GM12878 (cell line): ENCODE data around the gene TJP1.

Experiments
- CBX5 ChIP-seq: sonication (generic); IDR thresholded peaks from 2 replicates; pipeline ENCODE4 v1.6.1; 2016; ENCODE audit warnings: low read depth, moderate library complexity, mild to moderate bottlenecking, inconsistent platforms
- CHD1 ChIP-seq: IDR thresholded peaks from 2 replicates; pipeline ENCODE4 v1.6.1; 2012; ENCODE audit warnings: low read depth, low read length, improper control_type of control experiment
- EGR1 ChIP-seq, 2 experiments: IDR thresholded peaks; 1 replicate in 1 of 2; 2 replicates in 1 of 2; pipeline ENCODE4 v1.6.1; 2011 to 2012; ENCODE audit warnings: low read depth in 2 of 2, low read length in 2 of 2, borderline replicate concordance in 1 of 2, mild to moderate bottlenecking in 1 of 2, moderate library complexity in 1 of 2
- ESRRA ChIP-seq: IDR thresholded peaks from 2 replicates; pipeline ENCODE4 v1.6.1; 2012; ENCODE audit warnings: mild to moderate bottlenecking, low read length, improper control_type of control experiment
- KDM1A ChIP-seq: fragments of 200-600 bp; sonication (generic); IDR thresholded peaks from 2 replicates; pipeline ENCODE4 v1.6.1; 2016; ENCODE audit warnings: borderline replicate concordance
- MXI1 ChIP-seq: fragments of 150-350 bp; IDR thresholded peaks from 2 replicates; pipeline ENCODE4 v1.6.1; 2011; ENCODE audit warnings: low read depth, mild to moderate bottlenecking, inconsistent platforms, low read length, improper control_type of control experiment
- POLR2A ChIP-seq: IDR thresholded peaks from 2 replicates; pipeline ENCODE4 v1.6.1; 2011; ENCODE audit warnings: low read depth, mild to moderate bottlenecking, low read length
- RCOR1 ChIP-seq: conservative IDR thresholded peaks from 2 replicates; pipeline ENCODE4 v1.6.1; 2012; ENCODE audit warnings: low read depth, low read length, improper control_type of control experiment
- ZZZ3 ChIP-seq: IDR thresholded peaks from 2 replicates; pipeline ENCODE4 v1.6.1; 2011; ENCODE audit warnings: low read depth; ENCODE audit not compliant: control insufficient read depth, insufficient read length
- TF ChIP-seq, protein P1 (sequence below), 3 experiments: IDR thresholded peaks in 2 of 3; conservative IDR thresholded peaks in 1 of 3; 2 replicates each; pipeline ENCODE4 v1.5.1; 2011; ENCODE audit warnings: low read depth in 3 of 3, low read length in 3 of 3, mild to moderate bottlenecking in 3 of 3, control low read depth in 2 of 3, moderate library complexity in 2 of 3, inconsistent platforms in 1 of 3, mixed read lengths in 1 of 3; ENCODE audit not compliant: control insufficient read depth in 2 of 3, insufficient read depth in 1 of 3; ENCODE audit errors: extremely low read depth in 1 of 3
- TF ChIP-seq, protein P2 (sequence below): IDR thresholded peaks from 2 replicates; pipeline ENCODE4 v1.6.1; 2012; ENCODE audit warnings: low read depth, low read length, improper control_type of control experiment
- TF ChIP-seq, protein P3 (sequence below): fragments of 450-650 bp; conservative IDR thresholded peaks from 2 replicates; pipeline ENCODE4 v1.6.1; 2017; ENCODE audit warnings: mild to moderate bottlenecking, moderate library complexity
- TF ChIP-seq, protein P4 (sequence below): fragments of 450-650 bp; formaldehyde crosslinking; IDR thresholded peaks from 2 replicates; pipeline ENCODE4 v1.4.0; 2022; ENCODE audit warnings: mild to moderate bottlenecking, moderate library complexity
- TF ChIP-seq, protein P5 (sequence below): IDR thresholded peaks from 2 replicates; pipeline ENCODE4 v1.6.1; 2012; ENCODE audit warnings: mild to moderate bottlenecking, low read depth, low read length

DNA sequence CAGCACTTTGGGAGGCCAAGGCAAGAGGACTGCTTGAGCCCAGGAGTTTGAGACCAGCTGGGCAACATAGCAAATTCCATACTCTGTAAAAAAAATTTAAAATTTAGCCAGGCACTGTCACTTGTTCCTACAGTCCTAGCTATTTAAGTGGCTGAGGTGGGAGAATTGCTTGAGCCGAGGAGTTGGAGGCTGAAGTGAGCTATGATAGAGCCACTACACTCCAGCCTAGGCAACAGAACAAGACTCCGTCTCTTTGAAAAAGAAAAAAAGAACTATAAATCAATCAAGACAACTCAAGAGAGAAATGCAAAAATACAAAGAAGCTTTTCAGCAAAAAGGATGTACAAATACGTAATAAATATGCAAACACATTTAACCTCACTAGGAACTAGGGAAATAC lies 78.8 kb downstream of the TJP1 start:
- TF ChIP-seq, protein P1, sequence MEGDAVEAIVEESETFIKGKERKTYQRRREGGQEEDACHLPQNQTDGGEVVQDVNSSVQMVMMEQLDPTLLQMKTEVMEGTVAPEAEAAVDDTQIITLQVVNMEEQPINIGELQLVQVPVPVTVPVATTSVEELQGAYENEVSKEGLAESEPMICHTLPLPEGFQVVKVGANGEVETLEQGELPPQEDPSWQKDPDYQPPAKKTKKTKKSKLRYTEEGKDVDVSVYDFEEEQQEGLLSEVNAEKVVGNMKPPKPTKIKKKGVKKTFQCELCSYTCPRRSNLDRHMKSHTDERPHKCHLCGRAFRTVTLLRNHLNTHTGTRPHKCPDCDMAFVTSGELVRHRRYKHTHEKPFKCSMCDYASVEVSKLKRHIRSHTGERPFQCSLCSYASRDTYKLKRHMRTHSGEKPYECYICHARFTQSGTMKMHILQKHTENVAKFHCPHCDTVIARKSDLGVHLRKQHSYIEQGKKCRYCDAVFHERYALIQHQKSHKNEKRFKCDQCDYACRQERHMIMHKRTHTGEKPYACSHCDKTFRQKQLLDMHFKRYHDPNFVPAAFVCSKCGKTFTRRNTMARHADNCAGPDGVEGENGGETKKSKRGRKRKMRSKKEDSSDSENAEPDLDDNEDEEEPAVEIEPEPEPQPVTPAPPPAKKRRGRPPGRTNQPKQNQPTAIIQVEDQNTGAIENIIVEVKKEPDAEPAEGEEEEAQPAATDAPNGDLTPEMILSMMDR (IDR thresholded peaks at IDR 0.05 in 2 of 3, conservative IDR thresholded peaks at IDR 0.05 in 1 of 3; ENCODE audit: control insufficient read depth in 2 of 3, extremely low read depth in 1 of 3, insufficient read depth in 1 of 3, low read depth in 3 of 3, low read length in 3 of 3), result no peak
- TF ChIP-seq, protein P2, sequence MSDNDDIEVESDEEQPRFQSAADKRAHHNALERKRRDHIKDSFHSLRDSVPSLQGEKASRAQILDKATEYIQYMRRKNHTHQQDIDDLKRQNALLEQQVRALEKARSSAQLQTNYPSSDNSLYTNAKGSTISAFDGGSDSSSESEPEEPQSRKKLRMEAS, result no peak
- TF ChIP-seq ESRRA, result no peak
- TF ChIP-seq MXI1, result no peak
- no peak for TF ChIP-seq EGR1 (IDR thresholded peaks at IDR 0.05; ENCODE audit: borderline replicate concordance in 1 of 2, low read depth in 2 of 2, low read length in 2 of 2)
- TF ChIP-seq, protein P3, sequence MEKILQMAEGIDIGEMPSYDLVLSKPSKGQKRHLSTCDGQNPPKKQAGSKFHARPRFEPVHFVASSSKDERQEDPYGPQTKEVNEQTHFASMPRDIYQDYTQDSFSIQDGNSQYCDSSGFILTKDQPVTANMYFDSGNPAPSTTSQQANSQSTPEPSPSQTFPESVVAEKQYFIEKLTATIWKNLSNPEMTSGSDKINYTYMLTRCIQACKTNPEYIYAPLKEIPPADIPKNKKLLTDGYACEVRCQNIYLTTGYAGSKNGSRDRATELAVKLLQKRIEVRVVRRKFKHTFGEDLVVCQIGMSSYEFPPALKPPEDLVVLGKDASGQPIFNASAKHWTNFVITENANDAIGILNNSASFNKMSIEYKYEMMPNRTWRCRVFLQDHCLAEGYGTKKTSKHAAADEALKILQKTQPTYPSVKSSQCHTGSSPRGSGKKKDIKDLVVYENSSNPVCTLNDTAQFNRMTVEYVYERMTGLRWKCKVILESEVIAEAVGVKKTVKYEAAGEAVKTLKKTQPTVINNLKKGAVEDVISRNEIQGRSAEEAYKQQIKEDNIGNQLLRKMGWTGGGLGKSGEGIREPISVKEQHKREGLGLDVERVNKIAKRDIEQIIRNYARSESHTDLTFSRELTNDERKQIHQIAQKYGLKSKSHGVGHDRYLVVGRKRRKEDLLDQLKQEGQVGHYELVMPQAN, result no peak
- no peak for TF ChIP-seq KDM1A
- TF ChIP-seq POLR2A, result no peak
- no peak for TF ChIP-seq RCOR1
- TF ChIP-seq CHD1, result no peak
- no peak for TF ChIP-seq CBX5
- TF ChIP-seq ZZZ3, result no peak
- TF ChIP-seq, protein P4, sequence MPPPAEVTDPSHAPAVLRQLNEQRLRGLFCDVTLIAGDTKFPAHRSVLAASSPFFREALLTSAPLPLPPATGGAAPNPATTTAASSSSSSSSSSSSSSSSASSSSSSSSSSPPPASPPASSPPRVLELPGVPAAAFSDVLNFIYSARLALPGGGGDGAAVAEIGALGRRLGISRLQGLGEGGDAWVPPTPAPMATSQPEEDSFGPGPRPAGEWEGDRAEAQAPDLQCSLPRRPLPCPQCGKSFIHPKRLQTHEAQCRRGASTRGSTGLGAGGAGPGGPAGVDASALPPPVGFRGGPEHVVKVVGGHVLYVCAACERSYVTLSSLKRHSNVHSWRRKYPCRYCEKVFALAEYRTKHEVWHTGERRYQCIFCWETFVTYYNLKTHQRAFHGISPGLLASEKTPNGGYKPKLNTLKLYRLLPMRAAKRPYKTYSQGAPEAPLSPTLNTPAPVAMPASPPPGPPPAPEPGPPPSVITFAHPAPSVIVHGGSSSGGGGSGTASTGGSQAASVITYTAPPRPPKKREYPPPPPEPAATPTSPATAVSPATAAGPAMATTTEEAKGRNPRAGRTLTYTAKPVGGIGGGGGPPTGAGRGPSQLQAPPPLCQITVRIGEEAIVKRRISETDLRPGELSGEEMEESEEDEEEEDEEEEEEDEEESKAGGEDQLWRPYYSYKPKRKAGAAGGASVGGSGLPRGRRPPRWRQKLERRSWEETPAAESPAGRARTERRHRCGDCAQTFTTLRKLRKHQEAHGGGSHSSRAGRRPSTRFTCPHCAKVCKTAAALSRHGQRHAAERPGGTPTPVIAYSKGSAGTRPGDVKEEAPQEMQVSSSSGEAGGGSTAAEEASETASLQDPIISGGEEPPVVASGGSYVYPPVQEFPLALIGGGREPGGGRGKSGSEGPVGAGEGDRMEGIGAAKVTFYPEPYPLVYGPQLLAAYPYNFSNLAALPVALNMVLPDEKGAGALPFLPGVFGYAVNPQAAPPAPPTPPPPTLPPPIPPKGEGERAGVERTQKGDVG, result no peak
- TF ChIP-seq, protein P5, sequence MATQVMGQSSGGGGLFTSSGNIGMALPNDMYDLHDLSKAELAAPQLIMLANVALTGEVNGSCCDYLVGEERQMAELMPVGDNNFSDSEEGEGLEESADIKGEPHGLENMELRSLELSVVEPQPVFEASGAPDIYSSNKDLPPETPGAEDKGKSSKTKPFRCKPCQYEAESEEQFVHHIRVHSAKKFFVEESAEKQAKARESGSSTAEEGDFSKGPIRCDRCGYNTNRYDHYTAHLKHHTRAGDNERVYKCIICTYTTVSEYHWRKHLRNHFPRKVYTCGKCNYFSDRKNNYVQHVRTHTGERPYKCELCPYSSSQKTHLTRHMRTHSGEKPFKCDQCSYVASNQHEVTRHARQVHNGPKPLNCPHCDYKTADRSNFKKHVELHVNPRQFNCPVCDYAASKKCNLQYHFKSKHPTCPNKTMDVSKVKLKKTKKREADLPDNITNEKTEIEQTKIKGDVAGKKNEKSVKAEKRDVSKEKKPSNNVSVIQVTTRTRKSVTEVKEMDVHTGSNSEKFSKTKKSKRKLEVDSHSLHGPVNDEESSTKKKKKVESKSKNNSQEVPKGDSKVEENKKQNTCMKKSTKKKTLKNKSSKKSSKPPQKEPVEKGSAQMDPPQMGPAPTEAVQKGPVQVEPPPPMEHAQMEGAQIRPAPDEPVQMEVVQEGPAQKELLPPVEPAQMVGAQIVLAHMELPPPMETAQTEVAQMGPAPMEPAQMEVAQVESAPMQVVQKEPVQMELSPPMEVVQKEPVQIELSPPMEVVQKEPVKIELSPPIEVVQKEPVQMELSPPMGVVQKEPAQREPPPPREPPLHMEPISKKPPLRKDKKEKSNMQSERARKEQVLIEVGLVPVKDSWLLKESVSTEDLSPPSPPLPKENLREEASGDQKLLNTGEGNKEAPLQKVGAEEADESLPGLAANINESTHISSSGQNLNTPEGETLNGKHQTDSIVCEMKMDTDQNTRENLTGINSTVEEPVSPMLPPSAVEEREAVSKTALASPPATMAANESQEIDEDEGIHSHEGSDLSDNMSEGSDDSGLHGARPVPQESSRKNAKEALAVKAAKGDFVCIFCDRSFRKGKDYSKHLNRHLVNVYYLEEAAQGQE, result no peak
